Type B pancreatic cell (in vitro differentiated cells): ENCODE results near the gene DCP1B. TPM values are rescaled to one million over a fixed set of nuclear protein-coding genes. Genes with fewer than 3 reads are reported as not detected.

Experiments
- DNase-seq: peaks from one replicate; pipeline ENCODE4 v3.0.0; 2021; ENCODE audit warnings: mixed read lengths; ENCODE audit not compliant: unreplicated experiment; ENCODE audit errors: extremely low spot score
- H3K27ac Mint-ChIP-seq: 2 replicates; pipeline ENCODE4 v1.8.0; 2021; ENCODE audit warnings: mild to moderate bottlenecking, mixed read lengths
- H3K27me3 Mint-ChIP-seq: 2 replicates; pipeline ENCODE4 v1.8.0; 2021; ENCODE audit warnings: mixed read lengths
- H3K36me3 Mint-ChIP-seq: 2 replicates; pipeline ENCODE4 v1.8.0; 2021; ENCODE audit warnings: mixed read lengths
- H3K4me1 Mint-ChIP-seq: one replicate; pipeline ENCODE4 v1.8.0; 2021; ENCODE audit warnings: mixed read lengths; ENCODE audit not compliant: unreplicated experiment
- H3K4me3 Mint-ChIP-seq: 2 replicates; pipeline ENCODE4 v1.8.0; 2021; ENCODE audit warnings: mild to moderate bottlenecking, mixed read lengths
- H3K9me3 Mint-ChIP-seq: 2 replicates; pipeline ENCODE4 v1.8.0; 2021; ENCODE audit warnings: mixed read lengths
- CTCF ChIP-seq: fragments of 200-600 bp; sonication (generic); conservative IDR thresholded peaks from 2 replicates; pipeline ENCODE4 v1.5.0; 2021; ENCODE audit warnings: antibody characterized with exemption, mild to moderate bottlenecking
- total RNA-seq: library from RNA; stranded (reverse); gene quantifications from 2 replicates; pipeline ENCODE4 v1.2.1, GENCODE V29; 2021; ENCODE audit warnings: low replicate concordance

Gene DCP1B
- total RNA-seq, 1 donor from 2014 or later, result 22.3 TPM

- H3K27me3 Mint-ChIP-seq, result no peaks in the 10 kb centered on the region
- peaks cover 82% of the 10 kb centered on the region for H3K36me3 Mint-ChIP-seq
- no peak for TF ChIP-seq CTCF
- DNase-seq, result no peak
- no peak overlapping the region for H3K4me3 Mint-ChIP-seq
- H3K27ac Mint-ChIP-seq, result no peak overlapping the region
- H3K9me3 Mint-ChIP-seq, result no peaks in the 10 kb centered on the region
- H3K4me1 Mint-ChIP-seq, result no peaks in the 10 kb centered on the region
Observed at GRCh38 chr12:1984759-1985158, 19.5 kb downstream of the DCP1B start.

GRCh38 chr12:1980282-1980681 is 24.0 kb downstream of the DCP1B start:
- Mint-ChIP-seq H3K36me3 (peaks cover 65% of the 10 kb centered on the region), H3K9me3 (no peaks in the 10 kb centered on the region), H3K27ac (no peak overlapping the region), H3K4me1 (no peaks in the 10 kb centered on the region), H3K4me3 (no peak overlapping the region), H3K27me3 (no peaks in the 10 kb centered on the region)
- no peak for DNase-seq
- no peak for TF ChIP-seq CTCF

- Mint-ChIP-seq H3K27me3 (no peaks in the 10 kb centered on the region), H3K4me1 (no peaks in the 10 kb centered on the region), H3K36me3 (peaks cover 52% of the 10 kb centered on the region), H3K4me3 (no peak overlapping the region), H3K9me3 (no peaks in the 10 kb centered on the region), H3K27ac (no peak overlapping the region)
- no peak for DNase-seq
- TF ChIP-seq CTCF, result no peak
Observed at GRCh38 chr12:1978078-1978862, 26.0 kb downstream of the DCP1B start.

GRCh38 chr12:1977588-1977987 is 26.7 kb downstream of the DCP1B start:
- H3K27me3 Mint-ChIP-seq, result no peaks in the 10 kb centered on the region

GRCh38 chr12:1977109-1977508 is 27.1 kb downstream of the DCP1B start:
- Mint-ChIP-seq H3K27ac (no peak overlapping the region), H3K4me3 (no peak overlapping the region), H3K27me3 (no peaks in the 10 kb centered on the region), H3K36me3 (peaks cover 48% of the 10 kb centered on the region), H3K9me3 (no peaks in the 10 kb centered on the region), H3K4me1 (peaks cover 5% of the 10 kb centered on the region)
- no peak for DNase-seq
- TF ChIP-seq CTCF, result no peak

More at GRCh38 chr12:1977588-1977987, 26.7 kb downstream of the DCP1B start:
- Mint-ChIP-seq H3K27ac (no peak overlapping the region), H3K9me3 (no peaks in the 10 kb centered on the region), H3K36me3 (peaks cover 51% of the 10 kb centered on the region), H3K4me1 (peaks cover 5% of the 10 kb centered on the region), H3K4me3 (no peak overlapping the region)
- DNase-seq, result no peak
- TF ChIP-seq CTCF, result no peak
